ENCODE data around the gene CEACAM19. TPM values are rescaled to one million over a fixed set of nuclear protein-coding genes. Genes with fewer than 3 reads are reported as not detected.

Gene CEACAM19
- total and polyA plus RNA-seq, 2 of the 13 experiments (the other 11 are each of a cell fraction or from before 2014, with no cell fraction given) = 1.3 to 4.0 TPM

DNA sequence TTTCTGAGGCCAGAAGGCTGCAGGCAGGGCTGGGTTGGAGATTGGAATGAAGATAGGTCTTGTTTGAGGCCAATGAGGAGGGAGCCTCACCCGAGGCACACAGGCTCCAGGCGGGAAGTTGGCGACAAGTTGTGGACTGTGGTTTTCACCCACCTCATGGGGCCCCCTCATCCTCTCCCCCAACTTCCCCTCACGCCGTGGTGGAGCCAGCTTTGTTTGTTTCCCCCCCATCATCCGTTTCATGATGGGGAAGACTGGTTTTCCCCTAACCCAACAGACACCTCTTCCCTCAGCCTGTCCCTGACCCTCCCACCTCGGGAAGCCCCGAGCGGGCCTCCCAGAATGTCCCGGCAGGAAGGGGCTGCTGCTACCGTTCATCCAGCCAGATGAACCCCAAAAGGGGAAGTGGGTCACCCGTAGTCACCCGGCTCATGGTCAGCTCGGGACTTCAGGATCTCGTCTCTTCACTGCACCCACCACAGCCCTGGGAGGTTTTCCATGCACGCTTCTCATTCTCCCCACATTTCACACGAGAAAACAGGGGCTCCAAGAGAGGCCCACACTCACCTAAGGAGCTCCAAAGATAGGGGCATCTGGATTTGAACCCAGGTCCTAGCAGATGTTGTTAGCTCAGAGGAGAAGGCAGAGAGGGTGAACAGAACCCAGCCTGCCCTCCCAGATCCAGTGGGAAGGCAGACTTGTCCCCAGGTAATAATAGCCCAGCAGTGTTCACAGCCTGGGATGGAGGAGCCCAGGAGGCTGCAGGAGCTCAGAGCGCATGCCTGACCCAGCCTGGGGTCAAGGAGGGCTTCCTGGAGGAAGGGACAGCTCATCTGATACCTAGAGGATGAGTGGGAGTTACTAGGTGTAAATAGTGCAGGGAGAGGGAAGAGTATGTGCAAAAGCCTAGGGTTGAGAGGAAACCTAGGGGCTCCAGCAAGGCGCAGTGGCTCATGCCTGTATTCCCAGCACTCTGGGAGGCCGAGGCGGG, 51.1 kb downstream of the CEACAM19 start (continued):
- TF ChIP-seq ZNF367 (CRISPR knock-in tag; IDR thresholded peaks at IDR 0.05; ENCODE audit: borderline replicate concordance) = no peak
- TF ChIP-seq ZNF547 (CRISPR knock-in tag; IDR thresholded peaks at IDR 0.05) = no peak
- TF ChIP-seq, protein P1, sequence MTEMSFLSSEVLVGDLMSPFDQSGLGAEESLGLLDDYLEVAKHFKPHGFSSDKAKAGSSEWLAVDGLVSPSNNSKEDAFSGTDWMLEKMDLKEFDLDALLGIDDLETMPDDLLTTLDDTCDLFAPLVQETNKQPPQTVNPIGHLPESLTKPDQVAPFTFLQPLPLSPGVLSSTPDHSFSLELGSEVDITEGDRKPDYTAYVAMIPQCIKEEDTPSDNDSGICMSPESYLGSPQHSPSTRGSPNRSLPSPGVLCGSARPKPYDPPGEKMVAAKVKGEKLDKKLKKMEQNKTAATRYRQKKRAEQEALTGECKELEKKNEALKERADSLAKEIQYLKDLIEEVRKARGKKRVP (CRISPR knock-in tag; IDR thresholded peaks at IDR 0.05) = no peak
- 0 out of 2 replicates have a peak, but pooled peaks have one; percentile 35 for TF ChIP-seq KDM5B (CRISPR knock-in tag; IDR thresholded peaks at IDR 0.05; ENCODE audit: borderline replicate concordance)
- no peak for TF ChIP-seq RBFOX2 (IDR thresholded peaks at IDR 0.05; ENCODE audit: low read depth, low read length)
- no peak for TF ChIP-seq EZH2 (conservative IDR thresholded peaks at IDR 0.05; ENCODE audit: low read depth, low read length)
- no peak for TF ChIP-seq ZNF746 (CRISPR knock-in tag; IDR thresholded peaks at IDR 0.05)
- no peak for TF ChIP-seq ZFP36L2 (CRISPR knock-in tag; IDR thresholded peaks at IDR 0.05)
- no peak for TF ChIP-seq SMYD3 (CRISPR knock-in tag; IDR thresholded peaks at IDR 0.05)
- peak; percentile 24 for TF ChIP-seq ZMYM2 (CRISPR knock-in tag; IDR thresholded peaks at IDR 0.05)
- no peak for TF ChIP-seq RBM22 (optimal IDR thresholded peaks at IDR 0.05; ENCODE audit: low read length)
- TF ChIP-seq ZNF737 (CRISPR knock-in tag; IDR thresholded peaks at IDR 0.05; ENCODE audit: borderline replicate concordance) = no peak
- TF ChIP-seq TBX2 (CRISPR knock-in tag; IDR thresholded peaks at IDR 0.05; ENCODE audit: borderline replicate concordance) = peak; percentile 30; the same call in 1 of the 2 replicates
- TF ChIP-seq NPAS2 (CRISPR knock-in tag; IDR thresholded peaks at IDR 0.05; ENCODE audit: borderline replicate concordance) = no peak
- 0 out of 2 replicates have a peak, but pooled peaks have one; percentile 35 for TF ChIP-seq MIER3 (CRISPR knock-in tag; IDR thresholded peaks at IDR 0.05; ENCODE audit: borderline replicate concordance)
- TF ChIP-seq GABPB1 (CRISPR knock-in tag; IDR thresholded peaks at IDR 0.05) = no peak; the same call in 1 of the 2 replicates
- TF ChIP-seq ZNF543 (CRISPR knock-in tag; IDR thresholded peaks at IDR 0.05) = no peak
- no peak for TF ChIP-seq ZNF652 (CRISPR knock-in tag; IDR thresholded peaks at IDR 0.05; ENCODE audit: borderline replicate concordance, low read depth)
- no peak for TF ChIP-seq GFI1 (CRISPR knock-in tag; IDR thresholded peaks at IDR 0.05; ENCODE audit: borderline replicate concordance)
- no peak for TF ChIP-seq THYN1 (CRISPR knock-in tag; IDR thresholded peaks at IDR 0.05; ENCODE audit: borderline replicate concordance, low read depth)
- TF ChIP-seq MTA1 (CRISPR knock-in tag; IDR thresholded peaks at IDR 0.05; ENCODE audit: borderline replicate concordance) = no peak
- no peak for TF ChIP-seq ZNF138 (CRISPR knock-in tag; IDR thresholded peaks at IDR 0.05; ENCODE audit: low read depth)
- no peak for TF ChIP-seq ZNF883 (CRISPR knock-in tag; IDR thresholded peaks at IDR 0.05; ENCODE audit: not compliant biosample characterization)
- TF ChIP-seq FOXA3 (CRISPR knock-in tag; IDR thresholded peaks at IDR 0.05) = no peak
- TF ChIP-seq, protein P2, sequence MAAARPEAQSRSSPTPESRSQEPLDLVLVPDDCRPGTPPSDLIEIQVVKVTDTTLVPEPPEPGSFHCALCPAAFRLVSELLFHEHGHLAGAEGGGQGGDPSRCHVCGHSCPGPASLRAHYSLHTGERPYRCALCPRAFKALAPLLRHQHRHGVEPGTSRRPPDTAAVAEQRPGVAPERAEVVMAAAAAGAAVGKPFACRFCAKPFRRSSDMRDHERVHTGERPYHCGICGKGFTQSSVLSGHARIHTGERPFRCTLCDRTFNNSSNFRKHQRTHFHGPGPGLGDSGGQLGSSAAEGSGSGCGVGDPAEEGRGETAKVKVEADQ (CRISPR knock-in tag; IDR thresholded peaks at IDR 0.05; ENCODE audit: borderline replicate concordance) = no peak
- no peak for TF ChIP-seq ZNF326 (CRISPR knock-in tag; IDR thresholded peaks at IDR 0.05; ENCODE audit: borderline replicate concordance)
- TF ChIP-seq, protein P3, sequence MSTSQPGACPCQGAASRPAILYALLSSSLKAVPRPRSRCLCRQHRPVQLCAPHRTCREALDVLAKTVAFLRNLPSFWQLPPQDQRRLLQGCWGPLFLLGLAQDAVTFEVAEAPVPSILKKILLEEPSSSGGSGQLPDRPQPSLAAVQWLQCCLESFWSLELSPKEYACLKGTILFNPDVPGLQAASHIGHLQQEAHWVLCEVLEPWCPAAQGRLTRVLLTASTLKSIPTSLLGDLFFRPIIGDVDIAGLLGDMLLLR (CRISPR knock-in tag; IDR thresholded peaks at IDR 0.05) = no peak
- TF ChIP-seq TBL1XR1 (IDR thresholded peaks at IDR 0.05; ENCODE audit: borderline replicate concordance, low read length, partially characterized antibody) = no peak
- no peak for TF ChIP-seq ZNF335 (CRISPR knock-in tag; IDR thresholded peaks at IDR 0.05)
